EH (cell line): Measurements from ENCODE around the gene DGKH.

ENCODE experiments used
- DNase-seq: peaks from one replicate; pipeline ENCODE4 v3.0.0-alpha.2; 2015; ENCODE audit warnings: low read depth

Gene DGKH

GRCh38 chr13:42280537-42280936 lies 232.1 kb downstream of the DGKH start:
- no peak for DNase-seq

GRCh38 chr13:42283574-42283973 lies 235.1 kb downstream of the DGKH start:
- no peak for DNase-seq

GRCh38 chr13:42284068-42284467 lies 235.6 kb downstream of the DGKH start:
- no peak for DNase-seq
